OCI-LY7 (cell line): ENCODE measurements around the gene MAN1C1. TPM values are rescaled to one million over a fixed set of nuclear protein-coding genes. Genes with fewer than 3 reads are reported as not detected.

Experiments
- BruUV-seq: library from RNA; stranded (reverse); fragments of 400-500 nt; replicated peaks from 2 replicates; lab custom pipeline; 2021; lab: Mats Ljungman, UMichigan
- CTCF ChIA-PET: fragments of 300-600 bp; sonication (Branson Sonifier 250); formaldehyde crosslinking; loops from one replicate; lab custom pipeline; 2022; ENCODE audit warnings: antibody characterized with exemption; ENCODE audit not compliant: unreplicated experiment; lab: Charles Lee
- POLR2A ChIA-PET: fragments of 300-600 bp; sonication (Branson Sonifier 250); formaldehyde crosslinking; loops from one replicate; lab custom pipeline; 2022; ENCODE audit warnings: antibody characterized with exemption; lab: Charles Lee
- DNase-seq: peaks from one replicate; pipeline ENCODE4 v3.0.0-alpha.2; 2015; ENCODE audit warnings: low spot score
- H2AFZ ChIP-seq: fragments of 200-600 bp; sonication (generic), shearing (Covaris generic); 2 replicates; pipeline ENCODE4 v1.6.1; 2014; ENCODE audit warnings: mild to moderate bottlenecking, antibody characterized with exemption, low read length, moderate library complexity
- H3K27ac ChIP-seq: fragments of 200-600 bp; sonication (generic); 2 replicates; pipeline ENCODE4 v1.5.1; 2014; ENCODE audit warnings: mixed run types, low read depth, mild to moderate bottlenecking, moderate library complexity, low read length, inconsistent platforms; ENCODE audit not compliant: poor library complexity, severe bottlenecking
- H3K36me3 ChIP-seq: fragments of 200-600 bp; sonication (generic); 2 replicates; pipeline ENCODE4 v1.6.1; 2014; ENCODE audit warnings: mild to moderate bottlenecking, antibody characterized with exemption, low read length, moderate library complexity, mixed read lengths; ENCODE audit not compliant: insufficient read depth
- H3K4me1 ChIP-seq: fragments of 200-600 bp; sonication (generic); 2 replicates; pipeline ENCODE4 v1.5.1; 2014; ENCODE audit warnings: mild to moderate bottlenecking, low read length; ENCODE audit not compliant: insufficient read depth, poor library complexity, severe bottlenecking
- H3K4me2 ChIP-seq: fragments of 200-600 bp; sonication (generic); 2 replicates; pipeline ENCODE4 v1.6.1; 2014; ENCODE audit warnings: mild to moderate bottlenecking, low read length
- H3K4me3 ChIP-seq: fragments of 200-600 bp; sonication (generic); 2 replicates; pipeline ENCODE4 v1.5.1; 2014; ENCODE audit warnings: mild to moderate bottlenecking, low read depth, low read length; ENCODE audit not compliant: poor library complexity, severe bottlenecking
- H3K79me2 ChIP-seq: fragments of 200-600 bp; sonication (generic); 2 replicates; pipeline ENCODE4 v1.6.1; 2016; ENCODE audit warnings: low read depth, mild to moderate bottlenecking, low read length, moderate library complexity, mixed read lengths; ENCODE audit not compliant: insufficient read depth
- H3K9me2 ChIP-seq: fragments of 200-600 bp; sonication (generic); 2 replicates; pipeline ENCODE4 v1.6.1; 2016; ENCODE audit warnings: mild to moderate bottlenecking, low read length, mixed read lengths; ENCODE audit not compliant: insufficient read depth
- H3K9me3 ChIP-seq: fragments of 200-600 bp; sonication (generic); 2 replicates; pipeline ENCODE4 v1.6.1; 2014; ENCODE audit warnings: mild to moderate bottlenecking, mixed run types, low read length, mixed read lengths
- H4K20me1 ChIP-seq: fragments of 200-600 bp; sonication (generic); 2 replicates; pipeline ENCODE4 v1.6.1; 2014; ENCODE audit warnings: mild to moderate bottlenecking, antibody characterized with exemption, low read length, moderate library complexity, mixed read lengths; ENCODE audit not compliant: insufficient read depth
- CTCF ChIP-seq: fragments of 200-600 bp; sonication (generic); conservative IDR thresholded peaks from 2 replicates; pipeline ENCODE4 v1.5.1; 2014; ENCODE audit warnings: mild to moderate bottlenecking, antibody characterized with exemption, low read length, moderate library complexity, mixed read lengths
- EZH2phosphoT487 ChIP-seq: fragments of 200-600 bp; sonication (generic); IDR thresholded peaks from 2 replicates; pipeline ENCODE4 v1.6.1; 2018; ENCODE audit warnings: low read depth, borderline replicate concordance, mild to moderate bottlenecking, mixed run types, antibody characterized with exemption, low read length, moderate library complexity, mixed read lengths
- intact Hi-C: fragments of 100-400 bp; cut with micrococcal nuclease; formaldehyde crosslinking; loops from one replicate; pipeline ENCODE4 v1.10.0; 2022; ENCODE audit not compliant: unreplicated experiment
- total RNA-seq, 2 experiments: library from RNA; depleted of rRNA in 1 of 2; stranded (reverse); fragments of >200 nt in 1 of 2; shearing (Covaris generic) in 1 of 2; gene quantifications; 2 replicates each; pipeline ENCODE4 v1.2.3, GENCODE V29; 2014 to 2022

MAN1C1 gene
- total RNA-seq, 2 experiments from 2014 or later = 3.0 to 4.9 TPM

DNA sequence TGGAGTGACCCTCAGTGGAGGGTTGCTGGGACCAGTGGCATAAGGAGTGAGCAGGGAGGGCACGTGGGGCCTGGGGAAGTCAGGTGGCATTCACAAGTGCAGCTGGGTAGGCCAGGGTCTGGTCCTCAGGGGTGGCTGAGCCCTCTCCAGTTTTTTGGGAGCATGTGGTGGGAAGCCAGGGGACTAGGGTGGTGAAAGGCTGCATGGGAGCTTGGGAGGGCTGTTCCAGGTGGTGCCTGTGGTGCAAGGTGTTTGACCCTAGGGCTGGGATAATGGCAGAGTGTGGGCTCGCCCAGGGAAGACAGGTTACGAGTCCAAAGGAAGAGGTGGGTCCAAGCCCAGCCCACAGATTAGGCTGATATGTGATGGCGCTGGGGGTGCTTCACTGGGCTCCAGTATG is 30.5 kb downstream of the MAN1C1 start:
- ChIA-PET CTCF (no interaction called here), POLR2A (no interaction called here)
- H3K4me2 ChIP-seq = no peak overlapping the region
- H3K9me2 ChIP-seq = no peaks in the 10 kb centered on the region
- no peaks in the 10 kb centered on the region for H3K36me3 ChIP-seq
- no TSS peak for BruUV-seq
- no peak overlapping the region for H3K27ac ChIP-seq
- H3K9me3 ChIP-seq = no peaks in the 10 kb centered on the region
- H2AFZ ChIP-seq = no peak overlapping the region
- no peaks in the 10 kb centered on the region for H3K79me2 ChIP-seq
- intact Hi-C loops = no loop called here
- no peak overlapping the region for H3K4me3 ChIP-seq
- TF ChIP-seq CTCF (no peak), EZH2phosphoT487 (no peak)
- DNase-seq = no peak
- peaks cover 19% of the 10 kb centered on the region for H3K4me1 ChIP-seq
- no peaks in the 10 kb centered on the region for H4K20me1 ChIP-seq

GRCh38 chr1:25647863-25648262 is 31.3 kb downstream of the MAN1C1 start:
- TF ChIP-seq EZH2phosphoT487 = no peak
- no peak for TF ChIP-seq CTCF
- Histone ChIP-seq H3K36me3 (no peaks in the 10 kb centered on the region), H3K27ac (no peak overlapping the region), H3K4me1 (peaks cover 12% of the 10 kb centered on the region), H2AFZ (no peak overlapping the region), H3K9me3 (no peaks in the 10 kb centered on the region), H3K9me2 (no peaks in the 10 kb centered on the region), H3K4me2 (no peak overlapping the region), H4K20me1 (no peaks in the 10 kb centered on the region), H3K4me3 (no peak overlapping the region), H3K79me2 (no peaks in the 10 kb centered on the region)
- intact Hi-C loops = no loop called here
- BruUV-seq = no TSS peak
- POLR2A ChIA-PET = no interaction called here
- no peak for DNase-seq
- CTCF ChIA-PET = no interaction called here

- no peak for DNase-seq
- CTCF ChIA-PET = no interaction called here
- POLR2A ChIA-PET = no interaction called here
- no peak overlapping the region for H3K27ac ChIP-seq
- H3K36me3 ChIP-seq = no peaks in the 10 kb centered on the region
- H2AFZ ChIP-seq = no peak overlapping the region
- no peak overlapping the region for H3K4me3 ChIP-seq
- H3K9me2 ChIP-seq = no peaks in the 10 kb centered on the region
- no peaks in the 10 kb centered on the region for H3K79me2 ChIP-seq
- intact Hi-C loops = no loop called here
- 0 out of 2 replicates have a peak overlapping the region, but pooled peaks have one; percentile 22 for H3K4me2 ChIP-seq
- H4K20me1 ChIP-seq = no peaks in the 10 kb centered on the region
- no peaks in the 10 kb centered on the region for H3K9me3 ChIP-seq
- peaks cover 11% of the 10 kb centered on the region for H3K4me1 ChIP-seq
- TF ChIP-seq CTCF (no peak), EZH2phosphoT487 (no peak)
- no TSS peak for BruUV-seq
Measured at GRCh38 chr1:25648681-25649440, 32.3 kb downstream of the MAN1C1 start.
